Muscle layer of colon (tissue), 2 donors: ENCODE data around the gene NLRX1.
"Not testable (repeated sequence)": the region's sequence is repeated elsewhere in the genome, so short reads cannot be mapped to it uniquely, and the experiment has no call there.

ENCODE experiments used
- H3K27ac ChIP-seq: one replicate; pipeline ENCODE4 v1.7.0; 2013; ENCODE audit warnings: low read depth, mild to moderate bottlenecking, low read length, moderate library complexity
- H3K27me3 ChIP-seq, 2 donors: one replicate each; pipeline ENCODE4 v1.7.0; 2013; ENCODE audit warnings: low read length in 2 of 2, mild to moderate bottlenecking in 2 of 2; ENCODE audit not compliant: insufficient read depth in 2 of 2, control insufficient read depth in 1 of 2
- H3K36me3 ChIP-seq: one replicate; pipeline ENCODE4 v1.7.0; 2013; ENCODE audit warnings: mild to moderate bottlenecking, low read length; ENCODE audit not compliant: insufficient read depth
- H3K4me1 ChIP-seq: one replicate; pipeline ENCODE4 v1.7.0; 2013; ENCODE audit warnings: mild to moderate bottlenecking, low read length; ENCODE audit not compliant: insufficient read depth
- H3K4me3 ChIP-seq, 2 donors: one replicate each; pipeline ENCODE4 v1.7.0; 2013; ENCODE audit warnings: low read length in 2 of 2, low read depth in 1 of 2, mild to moderate bottlenecking in 1 of 2, moderate library complexity in 1 of 2
- H3K9ac ChIP-seq: one replicate; pipeline ENCODE4 v1.7.0; 2013; ENCODE audit warnings: low read length
- H3K9me3 ChIP-seq: one replicate; pipeline ENCODE4 v1.7.0; 2013; ENCODE audit warnings: mild to moderate bottlenecking, low read length
- donor health status: abdominal sarcoma.
- donor health status: Adenocarcinoma of cecum.

NLRX1 gene

DNA sequence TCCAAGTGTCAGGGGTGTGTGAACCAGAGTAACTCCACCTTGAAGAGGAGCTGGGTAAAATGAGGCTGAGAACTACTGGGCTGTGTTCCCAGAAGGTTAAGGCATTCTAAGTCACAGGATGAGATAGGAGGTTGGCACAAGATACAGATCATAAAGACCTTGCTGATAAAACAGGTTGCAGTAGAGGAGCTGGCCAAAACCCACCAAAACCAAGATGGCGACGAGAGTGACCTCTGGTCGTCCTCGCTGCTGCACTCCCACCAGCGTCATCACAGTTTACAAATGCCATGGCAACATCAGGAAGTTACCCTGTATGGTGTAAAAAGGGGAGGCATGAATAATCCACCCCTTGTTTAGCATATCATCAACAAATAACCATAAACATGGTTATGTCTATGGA, 32.7 kb downstream of the NLRX1 start:
- H3K36me3 ChIP-seq, H3K4me3 ChIP-seq, H3K9ac ChIP-seq, H3K9me3 ChIP-seq, H3K27me3 ChIP-seq, H3K27ac ChIP-seq: not testable (repeated sequence)
- peaks cover 12% of the 10 kb centered on the region for H3K4me1 ChIP-seq

DNA sequence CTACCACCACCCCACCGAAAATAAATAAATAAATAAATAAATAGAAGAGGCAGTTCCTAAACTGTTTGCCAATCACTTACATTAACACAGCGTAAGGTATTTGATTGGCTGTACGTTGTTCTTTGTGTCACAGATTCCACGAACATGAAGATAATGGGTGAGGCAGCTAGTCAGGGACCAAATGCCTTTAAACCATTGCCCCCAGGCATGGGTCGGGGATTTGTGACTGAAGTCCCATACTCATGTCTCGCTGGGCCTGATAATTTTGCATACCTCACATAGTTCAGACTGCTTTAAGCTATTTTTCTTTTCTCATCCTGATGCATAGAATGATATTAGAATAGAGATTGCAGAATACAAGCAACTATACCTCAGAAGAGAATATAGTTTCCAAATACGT, 34.0 kb downstream of the NLRX1 start:
- H3K9me3 ChIP-seq: no peaks in the 10 kb centered on the region
- H3K4me3 ChIP-seq: no peak overlapping the region
- no peaks in the 10 kb centered on the region for H3K36me3 ChIP-seq
- H3K4me1 ChIP-seq: peaks cover 8% of the 10 kb centered on the region
- H3K9ac ChIP-seq: no peak overlapping the region
- no peak overlapping the region for H3K27ac ChIP-seq
- H3K27me3 ChIP-seq: no peaks in the 10 kb centered on the region

DNA sequence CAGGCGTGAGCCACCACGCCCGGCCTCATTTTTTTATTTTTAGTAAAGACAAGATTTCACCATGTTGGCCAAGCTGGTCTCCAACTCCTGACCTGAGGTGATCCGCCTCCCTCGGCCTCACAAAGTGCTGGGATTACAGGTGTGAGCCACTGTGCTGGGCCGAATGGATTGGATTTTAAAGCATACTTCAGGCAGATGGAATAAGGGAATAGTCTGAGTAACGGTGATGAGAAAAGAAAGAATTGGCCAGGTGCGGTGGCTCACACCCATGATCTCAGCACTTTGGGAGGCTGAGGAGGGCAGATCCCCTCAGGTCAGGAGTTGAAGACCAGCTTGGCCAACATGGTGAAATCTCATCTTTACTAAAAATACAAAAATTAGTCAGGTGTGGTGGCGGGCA, 35.5 kb downstream of the NLRX1 start:
- Histone ChIP-seq H3K9ac (no peak overlapping the region), H3K9me3 (no peaks in the 10 kb centered on the region), H3K27ac (no peak overlapping the region), H3K4me3 (no peak overlapping the region), H3K4me1 (peaks cover 11% of the 10 kb centered on the region), H3K36me3 (no peaks in the 10 kb centered on the region), H3K27me3 (no peaks in the 10 kb centered on the region)

DNA sequence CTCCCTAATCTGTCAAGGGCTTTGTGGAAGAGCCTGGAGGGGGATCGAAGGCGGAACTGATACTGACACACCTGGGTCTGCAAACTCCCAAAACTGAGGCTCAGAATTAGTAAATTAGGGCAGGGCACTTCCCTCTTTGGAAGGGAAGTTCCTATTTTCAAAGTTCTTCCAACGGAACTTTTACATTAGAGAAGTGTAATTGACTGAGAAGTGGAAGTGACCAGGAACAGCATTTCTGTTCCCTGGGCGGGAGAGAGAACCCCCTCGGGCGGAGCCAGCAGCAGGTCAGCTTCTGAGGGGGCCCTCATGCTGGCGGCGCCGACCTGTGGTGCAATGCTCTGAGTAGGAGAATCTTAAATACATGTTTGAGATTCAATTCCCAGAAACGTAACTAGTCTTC, 36.6 kb downstream of the NLRX1 start:
- Histone ChIP-seq H3K36me3 (no peaks in the 10 kb centered on the region), H3K4me1 (peaks cover 11% of the 10 kb centered on the region), H3K9ac (no peak overlapping the region), H3K4me3 (peak overlapping the region in 1 of 2 donors; percentile 66), H3K27ac (no peak overlapping the region), H3K27me3 (no peaks in the 10 kb centered on the region), H3K9me3 (no peaks in the 10 kb centered on the region)

DNA sequence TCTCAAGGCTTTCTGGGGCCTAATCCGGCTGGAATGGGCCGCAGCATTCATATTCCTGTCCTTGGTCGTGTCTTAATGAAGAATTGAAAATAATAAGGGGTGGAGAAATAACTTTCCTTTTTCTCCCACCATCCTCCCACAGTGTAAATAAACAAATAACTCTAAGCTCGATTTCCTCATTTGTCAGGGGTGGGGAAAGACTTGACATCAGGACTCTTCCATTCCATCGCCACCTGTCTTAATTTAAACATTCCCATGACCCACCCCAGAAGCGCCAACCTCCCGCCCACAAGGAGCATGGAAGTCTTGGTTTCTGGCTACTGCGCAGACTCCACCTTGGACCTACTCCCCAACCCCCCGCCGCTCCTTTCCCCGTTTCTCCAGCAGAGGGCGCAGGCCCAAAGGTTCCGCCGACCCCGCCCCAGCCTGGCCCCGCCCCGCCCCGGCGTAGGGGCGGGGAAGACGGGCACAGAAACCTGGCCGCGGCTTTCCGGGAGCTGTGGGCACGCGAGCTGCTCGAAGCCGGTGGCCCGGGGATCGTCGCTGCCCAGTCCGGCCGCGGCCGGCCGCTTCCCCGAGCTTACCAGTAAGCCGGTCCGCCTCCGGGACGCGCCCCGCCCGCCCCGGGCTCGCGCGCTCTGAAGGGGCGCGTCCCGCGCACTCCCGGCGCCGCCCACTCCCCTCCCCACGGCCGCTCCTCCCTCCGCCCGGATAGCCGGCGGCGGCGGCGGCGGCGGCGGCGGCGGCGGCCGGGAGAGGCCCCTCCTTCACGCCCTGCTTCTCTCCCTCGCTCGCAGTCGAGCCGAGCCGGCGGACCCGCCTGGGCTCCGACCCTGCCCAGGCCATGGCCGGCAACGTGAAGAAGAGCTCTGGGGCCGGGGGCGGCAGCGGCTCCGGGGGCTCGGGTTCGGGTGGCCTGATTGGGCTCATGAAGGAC, 37.3 kb downstream of the NLRX1 start, which contains the start of gene CBL:
Gene CBL, plus strand, starts transcription at position 766 of the 937 bp plus-strand sequence. Its CDS starts 79 bp downstream, at position 845.
- Histone ChIP-seq H3K9me3 (no peaks in the 10 kb centered on the region), H3K4me1 (peaks cover 11% of the 10 kb centered on the region), H3K27ac (peak within 1 kb of the TSS; percentile 100), H3K36me3 (no peaks in the 10 kb centered on the region), H3K9ac (peak within 1 kb of the TSS; percentile 53), H3K4me3 (peak within 1 kb of the TSS; percentile 66 to 86), H3K27me3 (no peaks in the 10 kb centered on the region)

DNA sequence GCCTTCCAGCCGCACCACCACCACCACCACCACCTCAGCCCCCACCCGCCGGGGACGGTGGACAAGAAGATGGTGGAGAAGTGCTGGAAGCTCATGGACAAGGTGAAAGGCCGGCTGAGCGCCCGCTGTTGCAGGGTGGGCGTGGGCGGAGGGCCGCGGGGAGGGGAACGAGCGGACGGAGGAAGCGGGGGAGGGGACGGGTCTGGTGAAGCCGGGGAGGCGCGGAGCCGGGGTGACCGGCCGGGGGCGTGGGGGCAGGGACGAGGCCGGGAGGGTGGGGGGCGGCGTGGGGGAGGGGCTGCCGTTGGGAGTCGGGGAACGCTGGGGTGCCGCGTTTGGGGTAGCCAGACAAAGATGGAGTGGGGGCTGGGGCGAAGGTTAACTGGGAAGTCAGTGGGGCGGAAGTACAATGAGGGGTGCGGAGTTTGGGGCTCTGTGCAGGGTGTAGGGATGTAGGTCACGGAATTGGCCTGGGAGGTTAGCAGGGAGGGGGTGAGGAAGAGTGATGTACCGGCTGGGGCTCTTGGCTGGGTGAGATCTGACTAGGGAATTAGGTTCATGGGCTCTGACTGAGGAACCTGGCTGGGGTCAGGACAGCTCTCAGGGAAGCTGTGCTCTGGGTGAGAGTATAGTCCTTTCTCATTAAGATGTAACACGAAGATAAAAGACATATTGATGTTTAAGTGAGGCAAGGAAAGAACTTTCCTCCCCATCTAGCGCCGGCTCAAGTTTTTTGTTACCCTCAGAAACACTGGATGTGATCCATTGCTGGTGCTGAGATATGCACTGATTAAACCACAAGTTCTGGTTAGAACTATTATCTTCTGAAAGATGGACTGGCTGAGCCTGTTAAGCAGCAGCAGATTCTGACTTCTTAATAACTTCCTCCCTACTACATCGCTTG, 38.2 kb downstream of the NLRX1 start:
- Histone ChIP-seq H3K4me1 (peaks cover 11% of the 10 kb centered on the region), H3K9me3 (no peaks in the 10 kb centered on the region), H3K27me3 (no peaks in the 10 kb centered on the region), H3K36me3 (no peaks in the 10 kb centered on the region), H3K27ac (peak overlapping the region; percentile 100), H3K4me3 (peak overlapping the region; percentile 66 to 86), H3K9ac (peak overlapping the region; percentile 53)

DNA sequence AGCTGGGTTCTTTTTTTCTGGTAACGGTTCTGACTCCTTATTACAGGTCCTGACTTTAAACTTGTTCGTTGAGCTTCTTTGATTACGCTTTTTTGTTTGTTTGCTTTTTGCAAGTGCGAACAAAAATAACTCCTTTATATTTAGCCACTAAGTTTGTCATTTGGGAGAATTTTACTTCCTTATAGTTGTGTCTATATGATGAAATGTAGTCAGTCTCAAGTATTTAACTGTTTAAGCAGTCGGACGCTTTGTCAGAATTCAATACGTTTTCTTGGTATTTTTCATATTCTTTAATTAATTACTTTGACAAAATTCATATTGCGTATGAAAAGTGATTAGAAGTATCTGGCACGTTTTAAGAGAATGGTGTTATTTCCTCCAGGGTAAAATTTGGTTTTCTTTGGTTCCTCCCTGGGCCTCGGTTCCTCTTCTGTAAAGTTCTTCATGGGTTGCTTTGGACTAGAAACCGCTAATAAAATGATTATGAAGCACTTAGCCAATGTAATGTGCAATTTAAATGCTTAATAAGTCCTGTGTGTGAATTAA, 39.0 kb downstream of the NLRX1 start:
- Histone ChIP-seq H3K36me3 (no peaks in the 10 kb centered on the region), H3K27me3 (no peaks in the 10 kb centered on the region), H3K4me1 (peaks cover 11% of the 10 kb centered on the region), H3K4me3 (peak overlapping the region; percentile 66 to 86), H3K27ac (peak overlapping the region; percentile 100), H3K9me3 (no peaks in the 10 kb centered on the region), H3K9ac (no peak overlapping the region)

DNA sequence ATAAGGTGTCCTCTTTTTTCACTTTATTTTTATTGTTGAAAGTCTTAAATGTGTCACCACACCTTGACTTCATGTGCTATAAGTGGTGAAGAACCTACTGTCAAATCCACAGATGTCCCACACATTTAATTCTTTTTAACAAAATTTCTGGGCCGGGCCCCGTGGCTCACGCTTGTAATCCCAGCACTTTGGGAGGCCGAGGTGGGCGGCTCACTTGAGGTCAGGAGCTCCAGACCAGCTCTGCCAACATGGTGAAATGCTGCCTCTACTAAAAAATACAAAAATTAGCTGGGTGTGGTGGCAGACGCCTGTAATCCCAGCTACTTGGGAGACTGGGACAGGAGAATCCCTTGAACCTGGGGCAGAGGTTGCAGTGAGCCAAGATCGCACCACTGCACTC, 40.7 kb downstream of the NLRX1 start:
- no peak overlapping the region for H3K4me3 ChIP-seq

DNA sequence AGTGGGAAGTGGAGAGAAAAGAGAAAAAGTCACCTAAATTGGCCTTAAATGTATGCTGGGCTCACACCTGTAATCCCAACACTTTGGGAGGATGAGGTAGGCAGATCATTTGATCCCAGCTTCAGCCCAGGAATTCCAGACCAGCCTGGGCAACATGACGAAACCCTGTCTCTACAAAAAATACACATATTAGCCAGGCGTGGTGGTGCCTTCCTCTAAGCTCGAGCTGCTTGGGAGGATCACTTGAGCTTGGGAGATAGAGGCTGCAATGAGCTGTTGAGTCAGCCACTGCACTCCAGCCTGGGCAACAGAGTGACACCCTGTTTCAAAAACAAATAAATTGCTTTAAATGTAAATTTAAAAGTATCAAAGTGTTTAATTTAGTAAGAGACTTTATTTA, 41.5 kb downstream of the NLRX1 start:
- Histone ChIP-seq H3K9ac (no peak overlapping the region), H3K4me1 (peaks cover 10% of the 10 kb centered on the region), H3K9me3 (no peaks in the 10 kb centered on the region), H3K4me3 (no peak overlapping the region), H3K27ac (no peak overlapping the region), H3K36me3 (no peaks in the 10 kb centered on the region), H3K27me3 (no peaks in the 10 kb centered on the region)

More for the DNA sequence above, 40.7 kb downstream of the NLRX1 start:
- Histone ChIP-seq H3K9me3 (no peaks in the 10 kb centered on the region), H3K27ac (no peak overlapping the region), H3K36me3 (no peaks in the 10 kb centered on the region), H3K4me1 (peaks cover 11% of the 10 kb centered on the region), H3K9ac (no peak overlapping the region), H3K27me3 (no peaks in the 10 kb centered on the region)

DNA sequence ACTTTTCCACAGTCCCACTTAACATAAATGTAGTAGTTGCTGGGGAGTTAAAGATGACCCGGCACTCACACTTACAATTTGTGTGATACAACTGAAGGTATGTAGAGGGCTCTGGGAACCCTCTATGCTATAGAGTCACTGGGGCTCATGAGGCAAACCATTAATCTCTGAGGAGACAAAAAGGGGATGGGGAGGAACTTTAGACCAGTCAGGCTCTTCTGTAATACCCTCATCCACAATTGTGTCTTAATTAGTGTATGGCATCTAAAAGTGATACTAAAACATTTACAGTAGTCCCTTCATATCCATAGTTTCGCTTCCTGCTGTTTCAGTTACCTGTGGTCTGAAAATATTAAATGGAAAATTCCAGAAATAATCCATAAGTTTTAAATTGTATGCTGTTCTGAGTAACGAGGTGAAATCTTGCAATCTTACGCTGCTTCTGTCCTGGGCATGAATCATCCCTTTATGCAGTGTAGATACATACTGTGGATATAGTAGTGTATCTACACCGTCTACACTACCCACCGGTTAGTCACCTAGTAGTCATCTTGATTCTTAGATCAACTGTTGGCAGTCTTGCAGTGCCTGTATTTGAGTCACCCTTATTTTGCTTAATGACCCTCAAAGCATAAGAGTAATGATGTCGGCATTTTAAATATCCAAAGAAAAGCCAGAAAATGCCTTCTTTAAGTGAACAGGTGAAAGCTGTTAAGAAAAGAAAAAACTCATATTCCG, 49.8 kb downstream of the NLRX1 start:
- Histone ChIP-seq H3K27me3 (no peaks in the 10 kb centered on the region), H3K36me3 (no peaks in the 10 kb centered on the region), H3K4me1 (peaks cover 11% of the 10 kb centered on the region)

More for the DNA sequence above, 49.8 kb downstream of the NLRX1 start:
- H3K9me3 ChIP-seq: no peaks in the 10 kb centered on the region
- no peak overlapping the region for H3K4me3 ChIP-seq
- H3K9ac ChIP-seq: no peak overlapping the region
- H3K27ac ChIP-seq: no peak overlapping the region
